GM12873 (cell line): ENCODE results near the gene HLA-DQA2.

Source experiments
- CTCF ChIP-seq: IDR thresholded peaks from 2 replicates; pipeline ENCODE4 v1.5.1; 2012; ENCODE audit warnings: low read depth, mild to moderate bottlenecking, moderate library complexity, low read length, control low read depth; ENCODE audit not compliant: insufficient read depth; ENCODE audit errors: missing control alignments

HLA-DQA2 gene

GRCh38 chr6:32761072-32761471 lies 19.9 kb downstream of the HLA-DQA2 start:
- TF ChIP-seq CTCF = no peak

GRCh38 chr6:32761548-32761947 lies 20.4 kb downstream of the HLA-DQA2 start:
- TF ChIP-seq CTCF = no peak

GRCh38 chr6:32763421-32763820 lies 22.2 kb downstream of the HLA-DQA2 start, which contains the start of gene HLA-DQB2:
Gene HLA-DQB2 (minus strand): TSS chr6:32763532. CDS start chr6:32763470, 62 bp downstream.
- TF ChIP-seq CTCF = no peak

- no peak for TF ChIP-seq CTCF
Measured at GRCh38 chr6:32764048-32764447, 22.9 kb downstream of the HLA-DQA2 start.

GRCh38 chr6:32772656-32773055 lies 31.5 kb downstream of the HLA-DQA2 start:
- TF ChIP-seq CTCF = no peak

GRCh38 chr6:32774426-32774825 lies 33.2 kb downstream of the HLA-DQA2 start:
- no peak for TF ChIP-seq CTCF

- no peak for TF ChIP-seq CTCF
Measured at GRCh38 chr6:32775071-32775470, 33.9 kb downstream of the HLA-DQA2 start.
